Neural progenitor cell (in vitro differentiated cells): ENCODE measurements around the gene SCN1B. TPM values are rescaled to one million over a fixed set of nuclear protein-coding genes. Genes with fewer than 3 reads are reported as not detected.

Experiments used
- DNase-seq: peaks from one replicate; pipeline ENCODE4 v3.0.0-alpha.2; 2016; ENCODE audit warnings: low spot score
- H2AFZ ChIP-seq: fragments of 200-600 bp; sonication (generic); replicated peaks from 2 replicates; pipeline ENCODE4 v1.6.1; 2016; ENCODE audit warnings: antibody characterized with exemption
- H3F3A ChIP-seq: fragments of 200-600 bp; sonication (generic); 2 replicates; pipeline ENCODE4 v1.6.1; 2016; ENCODE audit warnings: antibody characterized with exemption, low read depth
- H3K27ac ChIP-seq: fragments of 200-600 bp; sonication (generic); 2 replicates; pipeline ENCODE4 v1.5.1; 2016; ENCODE audit warnings: mild to moderate bottlenecking
- H3K27me3 ChIP-seq: fragments of 200-600 bp; sonication (generic); 2 replicates; pipeline ENCODE4 v1.6.1; 2016; ENCODE audit warnings: mild to moderate bottlenecking, moderate library complexity
- H3K36me3 ChIP-seq: fragments of 200-600 bp; sonication (generic); 2 replicates; pipeline ENCODE4 v1.5.1; 2016
- H3K4me1 ChIP-seq: fragments of 200-600 bp; sonication (generic); 2 replicates; pipeline ENCODE4 v1.6.1; 2016; ENCODE audit warnings: mixed run types
- H3K4me2 ChIP-seq: fragments of 200-600 bp; sonication (generic); 2 replicates; pipeline ENCODE4 v1.6.1; 2016
- H3K4me3 ChIP-seq: fragments of 200-600 bp; sonication (generic); 2 replicates; pipeline ENCODE4 v1.5.1; 2016
- H3K79me2 ChIP-seq: fragments of 200-600 bp; sonication (generic); 2 replicates; pipeline ENCODE4 v1.6.1; 2016; ENCODE audit warnings: low read depth
- H3K9ac ChIP-seq: fragments of 200-600 bp; sonication (generic); 2 replicates; pipeline ENCODE4 v1.6.1; 2016
- H3K9me3 ChIP-seq: fragments of 200-600 bp; sonication (generic); 2 replicates; pipeline ENCODE4 v1.5.1; 2016; ENCODE audit warnings: low read depth
- H4K20me1 ChIP-seq: fragments of 200-600 bp; sonication (generic); 2 replicates; pipeline ENCODE4 v1.6.1; 2016; ENCODE audit warnings: low read depth
- H3K27ac Mint-ChIP-seq: 3 replicates; pipeline ENCODE4 v1.8.0; 2021; ENCODE audit warnings: mixed read lengths
- H3K27me3 Mint-ChIP-seq: 2 replicates; pipeline ENCODE4 v1.8.0; 2022; ENCODE audit warnings: low read depth, mild to moderate bottlenecking, inconsistent platforms, moderate library complexity, mixed read lengths; ENCODE audit not compliant: insufficient read depth
- H3K36me3 Mint-ChIP-seq: 3 replicates; pipeline ENCODE4 v1.8.0; 2021; ENCODE audit warnings: mixed read lengths
- H3K4me1 Mint-ChIP-seq: 3 replicates; pipeline ENCODE4 v1.8.0; 2021; ENCODE audit warnings: mixed read lengths
- H3K4me3 Mint-ChIP-seq: 3 replicates; pipeline ENCODE4 v1.8.0; 2021; ENCODE audit warnings: mild to moderate bottlenecking, moderate library complexity, mixed read lengths
- H3K9me3 Mint-ChIP-seq: 3 replicates; pipeline ENCODE4 v1.8.0; 2020; ENCODE audit warnings: mixed read lengths
- EZH2 ChIP-seq: fragments of 200-600 bp; sonication (generic); IDR thresholded peaks from 2 replicates; pipeline ENCODE4 v1.6.1; 2017; ENCODE audit warnings: antibody characterized with exemption, mild to moderate bottlenecking, moderate library complexity
- EZH2phosphoT487 ChIP-seq: fragments of 200-600 bp; sonication (generic); IDR thresholded peaks from 2 replicates; pipeline ENCODE4 v1.6.1; 2017; ENCODE audit warnings: antibody characterized with exemption
- total RNA-seq: library from RNA; depleted of rRNA; stranded (reverse); fragments of >200 nt; gene quantifications from 2 replicates; pipeline ENCODE4 v1.2.3, GENCODE V29; 2015; ENCODE audit warnings: low replicate concordance
- TF ChIP-seq, protein P1 (sequence below): fragments of 200-600 bp; sonication (generic); IDR thresholded peaks from 2 replicates; pipeline ENCODE4 v1.5.1; 2017; ENCODE audit warnings: antibody characterized with exemption, mild to moderate bottlenecking

SCN1B gene
- total RNA-seq, 1 donor from 2014 or later, result 2.2 TPM

DNA sequence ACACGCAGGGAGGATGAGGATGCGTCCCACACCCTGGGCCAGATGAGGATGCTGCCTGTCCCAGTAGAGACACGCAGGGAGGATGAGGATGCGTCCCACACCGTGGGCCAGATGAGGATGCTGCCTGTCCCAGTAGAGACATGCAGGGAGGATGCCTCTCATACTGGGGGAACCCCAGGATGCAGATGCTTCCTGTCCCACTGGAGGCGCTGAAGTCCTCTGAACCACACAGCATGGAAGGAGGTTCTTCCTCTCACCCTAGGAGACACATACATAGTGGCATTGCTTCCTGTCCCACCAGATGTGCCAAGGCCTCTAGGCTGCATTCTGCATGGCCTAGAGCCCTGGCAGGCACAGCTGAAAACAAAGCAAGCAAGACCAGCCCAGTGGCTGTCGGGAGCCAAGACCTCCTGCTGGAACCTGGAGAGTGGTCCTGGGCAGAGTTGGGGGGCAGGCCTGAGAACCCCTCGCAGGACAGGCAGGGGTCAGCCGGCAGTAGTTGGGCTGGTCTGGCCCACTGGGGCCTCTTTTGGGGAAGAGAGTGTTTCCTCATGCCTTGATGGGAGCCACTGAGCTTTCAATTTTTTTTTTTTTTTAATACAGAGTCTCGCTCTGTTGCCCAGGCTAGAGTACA is 15.5 kb downstream of the SCN1B start:
- Histone ChIP-seq H3K36me3 (no peaks in the 10 kb centered on the region), H3K9me3 (no peaks in the 10 kb centered on the region), H3K79me2 (no peaks in the 10 kb centered on the region), H3K4me1 (peaks cover 15% of the 10 kb centered on the region), H4K20me1 (no peaks in the 10 kb centered on the region), H3K4me3 (no peak overlapping the region), H2AFZ (peak overlapping the region; percentile 63), H3K4me2 (no peak overlapping the region), H3F3A (no peaks in the 10 kb centered on the region), H3K9ac (no peak overlapping the region), H3K27me3 (no peaks in the 10 kb centered on the region), H3K27ac (no peak overlapping the region)
- no peak for TF ChIP-seq EZH2phosphoT487
- TF ChIP-seq, protein P1, sequence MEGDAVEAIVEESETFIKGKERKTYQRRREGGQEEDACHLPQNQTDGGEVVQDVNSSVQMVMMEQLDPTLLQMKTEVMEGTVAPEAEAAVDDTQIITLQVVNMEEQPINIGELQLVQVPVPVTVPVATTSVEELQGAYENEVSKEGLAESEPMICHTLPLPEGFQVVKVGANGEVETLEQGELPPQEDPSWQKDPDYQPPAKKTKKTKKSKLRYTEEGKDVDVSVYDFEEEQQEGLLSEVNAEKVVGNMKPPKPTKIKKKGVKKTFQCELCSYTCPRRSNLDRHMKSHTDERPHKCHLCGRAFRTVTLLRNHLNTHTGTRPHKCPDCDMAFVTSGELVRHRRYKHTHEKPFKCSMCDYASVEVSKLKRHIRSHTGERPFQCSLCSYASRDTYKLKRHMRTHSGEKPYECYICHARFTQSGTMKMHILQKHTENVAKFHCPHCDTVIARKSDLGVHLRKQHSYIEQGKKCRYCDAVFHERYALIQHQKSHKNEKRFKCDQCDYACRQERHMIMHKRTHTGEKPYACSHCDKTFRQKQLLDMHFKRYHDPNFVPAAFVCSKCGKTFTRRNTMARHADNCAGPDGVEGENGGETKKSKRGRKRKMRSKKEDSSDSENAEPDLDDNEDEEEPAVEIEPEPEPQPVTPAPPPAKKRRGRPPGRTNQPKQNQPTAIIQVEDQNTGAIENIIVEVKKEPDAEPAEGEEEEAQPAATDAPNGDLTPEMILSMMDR, result peak; percentile 43
- TF ChIP-seq EZH2, result no peak
- H3K27me3 Mint-ChIP-seq, result peaks cover 11% of the 10 kb centered on the region
- H3K36me3 Mint-ChIP-seq, result no peaks in the 10 kb centered on the region
- H3K4me3 Mint-ChIP-seq, result no peak overlapping the region
- peaks cover 17% of the 10 kb centered on the region for H3K4me1 Mint-ChIP-seq
- H3K9me3 Mint-ChIP-seq, result no peaks in the 10 kb centered on the region
- H3K27ac Mint-ChIP-seq, result no peak overlapping the region
- DNase-seq, result peak; percentile 55

DNA sequence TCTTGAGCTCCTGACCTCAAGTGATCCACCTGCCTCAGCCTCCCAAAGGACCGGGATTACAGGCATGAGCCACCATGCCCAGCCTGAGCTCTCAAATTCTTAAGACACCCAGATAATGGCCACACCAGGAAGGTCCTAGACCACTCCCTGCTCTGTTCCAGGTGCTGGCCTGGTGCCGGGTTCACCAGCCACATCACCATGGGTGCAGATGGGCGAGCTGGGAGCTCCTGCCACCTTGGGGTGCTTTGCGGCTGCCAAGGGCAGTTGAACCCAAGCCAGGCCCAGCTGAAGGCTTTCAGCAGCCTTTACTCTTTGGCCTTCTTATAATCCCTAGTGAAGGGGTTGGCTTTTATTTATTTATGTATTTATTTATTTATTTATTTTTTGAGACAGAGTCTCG is 16.2 kb downstream of the SCN1B start:
- no peaks in the 10 kb centered on the region for H3K9me3 ChIP-seq
- H3K4me2 ChIP-seq, result no peak overlapping the region
- no peak overlapping the region for H3K4me3 ChIP-seq
- no peak overlapping the region for H3K9ac ChIP-seq
- Mint-ChIP-seq H3K4me1 (peaks cover 13% of the 10 kb centered on the region), H3K36me3 (no peaks in the 10 kb centered on the region), H3K9me3 (no peaks in the 10 kb centered on the region), H3K4me3 (no peak overlapping the region), H3K27ac (no peak overlapping the region), H3K27me3 (peaks cover 11% of the 10 kb centered on the region)
- H3K27ac ChIP-seq, result no peak overlapping the region
- no peaks in the 10 kb centered on the region for H3F3A ChIP-seq
- no peaks in the 10 kb centered on the region for H3K79me2 ChIP-seq
- peaks cover 8% of the 10 kb centered on the region for H3K4me1 ChIP-seq
- TF ChIP-seq EZH2phosphoT487, result no peak
- TF ChIP-seq, protein P1, result no peak
- no peak for TF ChIP-seq EZH2
- no peaks in the 10 kb centered on the region for H3K36me3 ChIP-seq
- DNase-seq, result no peak
- no peak overlapping the region for H2AFZ ChIP-seq
- no peaks in the 10 kb centered on the region for H4K20me1 ChIP-seq
- no peaks in the 10 kb centered on the region for H3K27me3 ChIP-seq

DNA sequence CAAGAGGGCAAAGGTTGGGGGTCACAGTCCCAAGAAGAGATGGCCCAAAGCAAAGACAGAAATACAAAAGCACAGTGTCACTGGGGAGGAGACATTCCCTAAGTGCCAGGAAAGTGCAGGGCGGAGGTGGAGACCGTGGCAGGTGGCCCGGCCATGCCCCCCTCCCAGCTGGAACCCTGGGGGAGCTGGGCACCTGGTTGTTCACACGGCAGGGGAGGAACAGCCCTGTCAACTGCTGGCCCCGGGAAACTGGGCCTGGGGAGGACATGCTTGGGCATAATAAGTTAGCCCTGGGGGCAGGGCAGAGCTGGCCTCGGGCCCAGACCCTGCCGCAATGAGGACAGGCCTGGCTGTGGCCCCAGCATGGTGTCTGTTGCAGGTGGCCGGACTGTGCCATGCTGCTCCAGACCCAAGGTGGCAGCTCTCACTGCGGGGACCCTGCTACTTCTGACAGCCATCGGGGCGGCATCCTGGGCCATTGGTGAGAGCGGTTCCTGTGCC is 18.7 kb downstream of the SCN1B start:
- H3K27ac Mint-ChIP-seq, result no peak overlapping the region
- H3K4me1 ChIP-seq, result peaks cover 5% of the 10 kb centered on the region
- TF ChIP-seq EZH2phosphoT487, result no peak
- TF ChIP-seq EZH2, result no peak
- TF ChIP-seq, protein P1, result no peak
- H3K4me2 ChIP-seq, result no peak overlapping the region
- no peaks in the 10 kb centered on the region for H3K36me3 ChIP-seq
- H4K20me1 ChIP-seq, result no peaks in the 10 kb centered on the region
- H3K4me3 Mint-ChIP-seq, result no peak overlapping the region
- H3K9me3 Mint-ChIP-seq, result no peaks in the 10 kb centered on the region
- H3K9me3 ChIP-seq, result no peaks in the 10 kb centered on the region
- H3F3A ChIP-seq, result no peaks in the 10 kb centered on the region
- peaks cover 11% of the 10 kb centered on the region for H3K4me1 Mint-ChIP-seq
- no peaks in the 10 kb centered on the region for H3K27me3 ChIP-seq
- no peak for DNase-seq
- H3K9ac ChIP-seq, result no peak overlapping the region
- H3K79me2 ChIP-seq, result no peaks in the 10 kb centered on the region
- peaks cover 10% of the 10 kb centered on the region for H3K27me3 Mint-ChIP-seq
- no peak overlapping the region for H3K4me3 ChIP-seq
- H2AFZ ChIP-seq, result no peak overlapping the region
- H3K36me3 Mint-ChIP-seq, result no peaks in the 10 kb centered on the region
- no peak overlapping the region for H3K27ac ChIP-seq
